ENCODE measurements around the gene RNF138.

DNA sequence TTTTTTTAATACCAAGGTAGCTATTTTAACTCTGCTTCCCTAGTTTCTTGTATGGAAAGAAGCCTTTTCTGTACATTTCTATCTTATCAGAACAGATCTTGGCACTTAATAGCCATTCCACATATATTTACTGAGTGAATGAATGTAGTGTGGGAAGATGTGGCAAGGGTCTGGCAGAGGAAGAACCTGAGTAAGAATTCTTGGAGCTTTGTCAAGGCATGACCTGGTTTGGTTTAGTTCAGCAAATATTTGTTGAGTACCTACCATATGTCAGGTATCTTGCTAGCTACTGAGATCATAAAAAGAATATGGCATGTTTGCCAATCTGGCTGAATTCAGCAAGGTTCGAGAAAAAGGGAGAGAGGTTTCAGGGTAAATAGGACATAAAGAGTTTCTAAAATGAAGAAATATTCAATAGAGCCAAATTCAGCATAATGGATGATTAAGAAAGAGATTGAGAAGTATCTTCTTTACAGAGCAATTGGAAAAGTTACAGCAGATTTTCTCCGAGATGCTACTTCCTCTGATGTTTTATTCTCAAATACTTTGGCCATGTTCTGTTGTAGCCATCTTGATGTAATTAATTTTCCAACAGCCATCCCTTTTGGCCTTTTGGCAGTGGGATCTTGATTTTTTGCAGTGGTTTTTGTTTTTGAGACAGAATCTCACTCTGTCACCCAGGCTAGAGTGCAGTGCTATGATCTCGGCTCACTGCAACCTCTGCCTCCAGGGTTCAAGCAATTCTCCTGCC, 76.5 kb downstream of the RNF138 start:
- TF ChIP-seq, protein P1, sequence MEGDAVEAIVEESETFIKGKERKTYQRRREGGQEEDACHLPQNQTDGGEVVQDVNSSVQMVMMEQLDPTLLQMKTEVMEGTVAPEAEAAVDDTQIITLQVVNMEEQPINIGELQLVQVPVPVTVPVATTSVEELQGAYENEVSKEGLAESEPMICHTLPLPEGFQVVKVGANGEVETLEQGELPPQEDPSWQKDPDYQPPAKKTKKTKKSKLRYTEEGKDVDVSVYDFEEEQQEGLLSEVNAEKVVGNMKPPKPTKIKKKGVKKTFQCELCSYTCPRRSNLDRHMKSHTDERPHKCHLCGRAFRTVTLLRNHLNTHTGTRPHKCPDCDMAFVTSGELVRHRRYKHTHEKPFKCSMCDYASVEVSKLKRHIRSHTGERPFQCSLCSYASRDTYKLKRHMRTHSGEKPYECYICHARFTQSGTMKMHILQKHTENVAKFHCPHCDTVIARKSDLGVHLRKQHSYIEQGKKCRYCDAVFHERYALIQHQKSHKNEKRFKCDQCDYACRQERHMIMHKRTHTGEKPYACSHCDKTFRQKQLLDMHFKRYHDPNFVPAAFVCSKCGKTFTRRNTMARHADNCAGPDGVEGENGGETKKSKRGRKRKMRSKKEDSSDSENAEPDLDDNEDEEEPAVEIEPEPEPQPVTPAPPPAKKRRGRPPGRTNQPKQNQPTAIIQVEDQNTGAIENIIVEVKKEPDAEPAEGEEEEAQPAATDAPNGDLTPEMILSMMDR (IDR thresholded peaks at IDR 0.05) = no peak
- no peak for TF ChIP-seq POLR2A (IDR thresholded peaks at IDR 0.05)

Data from uterus (tissue), 2 donors.